IPS DF 4.7 (cell line): ENCODE measurements around the gene CKB.

Experiments
- DNase-seq: peaks from one replicate; pipeline ENCODE4 v3.0.0-alpha.2; 2013; ENCODE audit warnings: low spot score; ENCODE audit errors: extremely low read depth

CKB gene

GRCh38 chr14:103549361-103550311 lies 27.0 kb upstream of the CKB start:
- no peak for DNase-seq

DNA sequence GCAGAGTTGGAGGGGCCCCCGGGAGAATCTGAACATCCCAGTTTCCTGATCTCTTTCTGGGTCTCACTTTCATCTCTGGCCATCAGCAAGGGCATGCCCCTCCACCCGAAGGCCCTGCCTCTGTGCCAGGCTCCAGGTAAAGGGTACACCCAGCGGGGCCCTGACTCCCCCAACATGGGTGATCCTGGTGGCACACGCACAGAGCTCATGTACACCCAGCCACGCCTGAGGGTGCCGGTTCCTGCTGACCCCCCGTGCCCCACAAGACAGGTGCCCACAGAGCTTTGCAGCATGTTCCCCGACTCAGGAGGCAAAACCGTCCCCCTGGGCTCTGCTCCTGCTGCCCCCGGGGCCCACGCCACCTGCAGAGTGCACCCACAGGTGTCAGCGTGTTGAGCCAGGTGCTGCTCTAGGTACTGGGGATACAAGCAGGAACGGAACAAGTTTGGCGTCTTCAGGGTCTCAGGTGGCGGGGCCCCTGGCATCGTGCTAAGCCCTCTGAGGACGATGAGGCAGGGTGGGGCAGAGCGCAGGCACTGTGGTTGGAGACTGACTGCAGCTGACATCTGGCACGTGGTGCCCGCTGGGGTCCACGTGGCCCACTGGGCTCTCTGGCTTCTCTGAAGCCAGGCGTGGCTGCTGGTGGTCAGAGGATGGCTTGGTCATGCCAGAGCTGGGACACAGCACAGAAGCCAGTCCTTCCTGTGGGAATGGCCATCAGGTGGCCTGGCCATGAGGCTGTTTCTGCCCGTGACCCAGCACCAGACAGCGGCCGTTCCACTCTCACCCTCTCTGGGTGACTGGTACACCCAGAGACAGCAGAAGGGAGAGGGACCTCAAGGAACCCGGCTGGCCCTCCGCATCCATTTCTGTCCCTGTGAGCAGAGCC lies 26.1 kb upstream of the CKB start:
- DNase-seq, result no peak

DNA sequence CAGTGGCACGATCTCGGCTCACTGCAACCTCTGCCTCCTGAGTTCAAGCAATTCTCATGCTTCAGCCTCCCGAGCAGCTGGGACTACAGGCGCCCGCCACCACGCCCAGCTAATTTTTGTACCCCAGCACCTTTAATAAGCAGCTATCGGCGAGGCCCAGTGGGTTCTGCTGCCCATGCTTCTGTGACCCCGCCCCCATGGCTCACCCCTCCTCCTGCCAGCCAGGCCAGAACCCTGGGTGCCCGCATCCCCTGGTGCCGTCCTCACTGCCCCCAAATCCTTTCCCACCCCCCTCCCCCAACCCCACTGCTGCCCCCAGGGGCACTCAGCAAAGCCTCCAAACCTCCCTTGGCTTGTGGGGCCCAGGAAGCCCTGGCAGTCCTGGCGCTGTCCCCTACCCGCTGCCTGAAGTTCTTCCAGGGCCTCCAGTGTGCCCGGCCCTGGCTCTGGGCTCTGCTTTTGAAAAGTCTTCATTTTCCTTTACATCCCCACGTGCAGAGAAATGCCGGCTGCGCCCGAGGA lies 25.4 kb upstream of the CKB start:
- no peak for DNase-seq

DNA sequence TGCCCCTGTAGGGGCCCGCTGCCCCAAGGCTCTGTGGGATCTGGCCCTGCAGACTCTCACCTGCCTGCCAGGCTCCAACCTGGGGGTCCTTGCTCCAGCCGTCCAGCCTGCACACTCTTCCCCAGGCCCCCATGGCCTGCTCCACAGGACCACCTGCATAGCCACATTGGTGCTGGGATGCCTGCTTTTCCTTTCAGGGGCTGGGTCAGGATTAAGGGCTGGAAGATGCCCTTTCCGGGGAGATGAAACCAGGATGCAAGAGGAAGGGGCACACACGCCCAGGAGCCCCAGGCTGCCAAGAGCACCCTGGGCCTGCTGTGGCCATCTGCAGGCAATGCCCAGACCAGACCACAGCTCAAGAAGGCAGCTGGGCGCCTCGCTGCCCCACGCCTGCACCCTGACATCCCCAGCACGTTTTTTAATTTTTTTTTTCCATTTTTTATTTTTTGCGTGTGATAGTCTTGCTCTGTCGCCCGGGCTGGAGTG lies 24.9 kb upstream of the CKB start:
- DNase-seq, result no peak

DNA sequence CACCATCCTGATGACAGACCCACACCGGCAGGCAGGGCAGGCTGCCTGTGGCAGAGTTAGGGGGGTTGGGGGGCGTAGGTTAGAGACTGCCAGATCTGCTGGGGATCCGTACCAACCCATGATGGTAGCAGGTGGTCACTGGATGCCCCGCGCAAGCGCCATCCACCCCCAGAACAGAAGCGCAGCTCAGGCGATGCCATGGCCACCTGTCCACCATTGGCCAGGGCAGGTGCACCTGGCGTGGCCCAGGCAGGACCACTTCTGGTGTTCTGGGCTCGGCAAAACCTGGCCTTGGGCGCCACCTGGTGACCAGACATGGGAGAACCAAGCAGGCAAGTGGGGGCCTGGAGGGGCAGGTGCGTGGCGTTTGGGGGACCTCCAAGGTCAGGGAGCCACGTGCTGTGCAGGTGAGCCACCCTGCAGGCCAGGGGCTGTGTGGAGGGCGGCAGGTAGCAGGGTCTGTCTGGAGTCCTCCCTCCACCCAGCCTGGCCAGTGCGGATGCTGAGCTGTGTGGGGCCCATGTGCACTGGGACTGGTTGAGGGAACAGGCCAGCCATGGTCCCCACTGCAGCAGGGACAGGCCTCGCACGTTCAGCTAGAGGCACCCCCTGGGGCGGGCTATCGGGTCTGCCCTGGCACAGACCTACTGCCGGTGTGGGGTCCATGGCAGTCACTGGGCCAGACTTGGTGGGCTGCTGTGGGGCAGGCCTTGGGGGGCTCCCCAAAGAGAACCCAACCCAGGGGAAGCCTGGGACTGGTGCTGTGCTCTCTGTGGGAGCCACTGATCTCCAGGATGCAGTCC lies 24.2 kb upstream of the CKB start:
- no peak for DNase-seq

DNA sequence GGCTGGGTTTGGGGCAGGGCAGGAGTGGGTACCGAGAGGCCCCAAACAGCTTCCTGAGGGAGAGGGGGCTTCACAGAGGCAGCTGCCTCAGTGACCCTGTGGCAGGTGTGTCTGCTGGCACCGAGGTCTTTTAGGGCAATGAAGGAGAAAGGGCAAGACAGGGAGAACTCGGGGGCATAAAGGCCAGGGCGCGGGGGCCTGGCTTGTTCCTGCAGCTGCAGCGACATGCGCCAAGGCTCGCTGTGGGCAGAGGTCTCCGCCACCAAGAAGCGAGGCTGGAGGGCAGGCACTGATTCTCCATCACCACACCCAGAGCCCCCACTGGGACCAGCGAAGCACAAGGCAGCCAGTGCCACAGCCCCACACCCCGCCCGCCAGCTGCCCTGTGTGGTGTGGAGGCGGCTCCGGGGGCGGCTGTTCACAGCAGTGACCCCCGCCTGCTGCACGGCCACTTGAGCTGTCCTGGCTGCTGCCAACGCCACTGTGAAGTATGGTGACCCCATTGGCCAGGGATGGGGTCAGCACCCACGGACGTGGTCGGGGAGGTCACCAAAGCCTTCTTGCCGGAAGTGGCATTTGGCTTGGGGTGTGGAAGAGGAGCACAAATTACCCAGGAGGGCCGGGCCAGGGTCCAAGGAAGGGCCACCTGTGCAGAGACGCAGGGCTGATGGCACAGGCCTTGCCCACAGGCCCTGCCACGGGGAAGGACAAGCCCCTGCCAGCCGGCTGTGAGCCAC lies 23.5 kb upstream of the CKB start:
- no peak for DNase-seq

DNA sequence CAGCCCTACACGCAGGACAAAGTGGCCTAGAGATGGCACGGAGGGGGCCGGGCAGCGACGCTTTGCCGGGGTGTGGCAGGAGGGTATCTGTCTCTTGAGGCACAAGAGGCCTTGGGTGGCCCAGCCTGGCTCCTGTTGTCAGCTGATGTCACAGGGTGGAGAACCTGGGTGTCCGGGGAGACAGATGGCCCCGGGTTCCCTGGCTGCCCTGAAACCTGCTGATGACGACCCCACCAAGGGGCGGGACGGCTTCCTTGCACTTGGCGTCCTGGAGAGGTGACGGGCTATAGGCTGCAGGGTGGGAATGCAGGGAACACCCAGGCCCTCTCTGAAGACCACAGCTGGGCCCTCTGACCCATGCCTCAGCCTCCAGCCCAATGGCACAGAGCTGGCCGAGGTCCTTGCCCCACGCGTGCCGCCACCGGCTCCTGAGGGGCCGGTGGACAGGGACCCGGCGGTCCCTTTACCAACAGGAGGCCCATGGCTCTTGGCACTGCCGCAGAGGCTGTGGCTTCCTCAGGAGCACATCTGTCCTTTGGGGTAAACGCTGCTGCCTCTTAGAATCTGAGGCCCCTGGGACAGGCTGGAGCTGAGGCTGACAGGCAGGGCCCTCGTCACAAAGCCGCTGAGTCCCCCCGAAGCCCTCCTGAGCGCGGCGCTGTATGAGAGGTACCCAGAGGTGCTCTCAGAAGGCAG lies 22.7 kb upstream of the CKB start:
- no peak for DNase-seq

GRCh38 chr14:103544388-103545218 lies 22.0 kb upstream of the CKB start:
- no peak for DNase-seq

DNA sequence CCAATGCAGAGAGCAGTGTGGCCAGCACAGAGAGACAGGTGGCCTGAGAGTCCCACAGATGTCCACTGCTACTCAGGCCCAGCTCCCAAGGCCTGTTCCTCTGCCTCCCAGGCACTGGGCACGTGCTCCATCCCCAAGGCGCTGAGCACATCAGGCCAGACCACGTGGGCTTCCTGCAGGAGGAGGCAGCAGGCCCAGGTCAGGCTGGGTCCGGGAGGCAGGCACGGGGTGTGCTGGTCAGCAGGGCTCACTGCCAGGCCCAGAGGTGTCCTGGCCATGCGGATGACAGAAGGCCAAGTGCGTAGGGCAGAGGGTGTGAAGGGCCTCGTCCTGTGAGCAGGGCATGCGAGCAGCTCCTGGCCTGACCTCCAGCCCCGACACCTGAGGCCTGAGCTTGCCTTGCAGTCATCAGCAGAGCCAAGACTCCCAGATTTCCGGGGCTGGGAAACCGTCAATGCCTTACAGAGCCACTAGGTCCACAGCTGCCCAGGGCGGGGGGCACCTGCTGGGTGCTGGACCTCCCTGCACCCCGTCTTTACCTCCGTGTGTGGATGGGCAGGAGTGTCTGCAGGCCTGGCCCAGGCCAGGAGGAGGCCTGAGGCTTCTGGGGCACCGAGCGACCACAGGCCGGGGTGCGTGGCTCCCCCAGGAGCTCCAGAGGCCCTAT lies 21.2 kb upstream of the CKB start:
- DNase-seq, result no peak

- no peak for DNase-seq
Measured at GRCh38 chr14:103543140-103543539, 20.5 kb upstream of the CKB start.

- DNase-seq, result no peak
Measured at GRCh38 chr14:103542605-103543088, 20.0 kb upstream of the CKB start.

DNA sequence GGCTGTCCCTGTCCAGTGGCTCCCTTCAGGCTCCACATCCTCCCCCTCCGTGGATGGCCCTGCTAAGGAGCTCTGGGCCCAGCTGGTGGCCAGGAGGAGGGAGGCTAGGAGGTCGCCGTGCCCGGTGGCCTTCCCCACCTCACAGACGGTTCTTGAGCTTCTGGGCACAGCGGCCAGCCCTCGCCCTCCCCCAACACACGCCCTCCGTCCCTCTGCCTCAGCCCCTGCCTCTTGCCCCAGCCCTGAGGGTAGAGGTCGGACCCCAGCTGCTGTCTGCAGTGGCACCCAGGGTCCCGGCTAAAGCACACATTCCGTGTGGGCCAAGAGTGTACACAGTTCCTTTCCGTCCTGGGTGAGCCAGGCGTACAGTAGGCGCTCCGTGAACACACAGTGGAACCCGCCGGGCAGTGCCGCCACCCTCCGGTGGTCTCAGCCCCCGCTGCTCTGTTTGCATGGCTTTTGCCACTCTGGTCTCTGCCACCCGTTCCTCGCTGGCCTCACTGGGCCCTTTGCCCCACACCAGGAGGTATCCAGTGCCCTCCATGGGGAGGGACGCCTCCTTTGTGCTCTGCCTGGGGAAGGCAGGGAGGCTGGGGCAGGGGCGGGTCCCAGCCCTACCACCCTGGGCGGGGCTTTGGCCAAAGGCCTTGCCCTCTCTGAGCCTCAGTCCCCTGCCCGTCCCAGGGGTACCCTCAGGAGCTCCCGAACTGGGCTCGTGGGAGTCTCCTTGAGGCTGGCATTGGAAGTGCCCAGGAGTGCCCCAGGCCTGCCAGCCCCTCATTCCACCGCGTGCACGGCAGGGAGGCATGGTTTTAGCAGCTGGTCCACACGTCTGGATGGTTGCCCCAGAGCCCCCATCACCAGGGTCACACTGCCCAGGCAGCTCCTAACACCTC lies 19.3 kb upstream of the CKB start:
- DNase-seq, result no peak

DNA sequence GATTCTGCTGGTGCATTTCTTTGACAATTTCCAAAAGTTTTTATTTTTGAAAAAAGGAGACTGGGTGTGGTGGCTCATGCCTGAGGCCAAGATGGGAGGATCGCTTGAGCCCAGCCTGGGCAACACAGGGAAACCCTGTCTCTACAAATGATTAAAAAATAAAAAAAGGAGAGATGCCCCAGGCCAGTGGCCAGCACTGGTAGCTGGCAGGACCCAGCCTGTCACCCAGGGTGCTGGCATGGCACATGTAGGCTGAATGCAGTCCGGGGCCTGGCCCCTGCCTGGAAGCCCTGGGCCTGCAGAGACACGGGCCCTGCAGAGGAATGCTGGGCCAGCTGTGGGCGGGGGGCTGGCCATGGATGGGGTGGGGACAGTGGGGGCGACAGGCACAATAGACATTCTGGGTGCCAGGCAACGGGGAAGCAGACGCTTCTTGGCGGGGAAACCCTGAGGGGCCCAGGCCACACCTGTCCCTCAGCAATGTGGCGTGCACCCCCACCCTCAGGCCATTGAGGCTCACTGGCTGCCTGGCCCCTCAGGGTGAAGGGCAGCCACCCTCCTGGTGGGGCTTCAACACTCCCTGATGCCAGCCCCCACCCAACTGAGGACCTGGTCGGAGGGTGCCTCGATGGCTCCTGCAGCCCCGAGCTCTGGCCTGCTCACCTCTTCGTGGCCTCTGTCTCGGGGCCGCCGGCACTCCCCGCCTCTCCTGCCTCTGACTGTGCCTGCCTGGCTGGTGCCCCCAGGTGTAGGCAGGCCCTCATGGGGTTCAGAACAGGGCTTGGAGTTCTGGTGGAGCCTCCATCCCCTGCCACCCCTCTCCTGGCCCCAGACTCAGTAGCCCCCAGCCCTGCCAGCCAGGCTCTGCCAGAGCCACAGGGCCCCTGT lies 18.4 kb upstream of the CKB start:
- DNase-seq, result no peak

GRCh38 chr14:103539056-103539825 lies 16.6 kb upstream of the CKB start:
- no peak for DNase-seq

DNA sequence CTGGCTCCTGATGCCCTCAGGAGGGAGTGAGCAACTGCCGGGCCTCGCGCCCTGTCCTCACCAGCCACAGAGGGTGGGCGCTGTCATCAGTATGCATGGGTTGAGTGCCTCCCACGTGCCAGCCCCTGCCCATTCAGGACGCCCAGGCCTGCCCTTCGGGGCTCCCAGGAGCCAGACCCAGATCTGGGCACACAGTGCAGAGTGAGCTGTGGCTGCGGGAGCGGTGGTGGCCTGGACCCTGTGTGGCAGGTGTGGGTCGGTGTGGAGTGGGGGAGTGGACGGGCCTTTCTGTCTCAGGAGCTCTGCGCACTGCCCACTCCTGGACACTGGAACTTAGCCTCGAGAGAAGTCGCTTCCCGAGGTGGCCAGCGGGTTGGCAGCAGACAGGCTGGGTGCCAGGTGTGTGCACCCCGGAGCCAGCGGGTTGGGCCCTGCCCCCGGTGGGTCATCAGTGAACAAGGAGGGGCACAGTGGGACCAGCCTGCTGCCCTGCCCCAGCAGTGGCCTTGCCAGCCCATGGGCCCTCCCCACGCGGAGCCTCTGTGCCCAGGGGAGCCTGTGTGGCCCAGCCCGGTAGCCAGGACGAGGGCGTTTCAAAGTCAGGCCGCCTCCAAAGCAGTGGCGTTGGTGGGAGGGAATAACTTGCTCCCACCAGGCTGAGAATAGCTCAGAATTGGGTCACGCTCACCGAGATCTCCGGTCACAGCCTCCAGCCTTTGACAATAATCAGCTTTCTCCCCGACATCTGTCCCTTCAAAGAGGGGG lies 15.8 kb upstream of the CKB start:
- DNase-seq, result no peak
